ENCODE measurements around the gene PRAMEF10. TPM values are rescaled to one million over a fixed set of nuclear protein-coding genes. Genes with fewer than 3 reads are reported as not detected.
"Not testable (repeated sequence)": the region's sequence is repeated elsewhere in the genome, so short reads cannot be mapped to it uniquely, and the experiment has no call there.

The PRAMEF10 gene
- polyA plus RNA-seq (2013, experiment 1 of 2; ENCODE audit: insufficient read length) = not detected
- polyA plus RNA-seq (2013, experiment 2 of 2; ENCODE audit: insufficient read length) = not detected

- DNase-seq = not testable (repeated sequence)
These were observed at the start of gene PRAMEF10 for GRCh38 chr1:12898170-12898569. PRAMEF10 (minus strand) TSS chr1:12898270; CDS start chr1:12895847, 2,423 bp downstream.

GRCh38 chr1:12947480-12947879 lies 49.4 kb upstream of the PRAMEF10 start, which contains the start of gene PRAMEF6:
PRAMEF6 (minus strand) TSS chr1:12947580; CDS start chr1:12942518, 5,062 bp downstream.
- DNase-seq = not testable (repeated sequence)

DNA sequence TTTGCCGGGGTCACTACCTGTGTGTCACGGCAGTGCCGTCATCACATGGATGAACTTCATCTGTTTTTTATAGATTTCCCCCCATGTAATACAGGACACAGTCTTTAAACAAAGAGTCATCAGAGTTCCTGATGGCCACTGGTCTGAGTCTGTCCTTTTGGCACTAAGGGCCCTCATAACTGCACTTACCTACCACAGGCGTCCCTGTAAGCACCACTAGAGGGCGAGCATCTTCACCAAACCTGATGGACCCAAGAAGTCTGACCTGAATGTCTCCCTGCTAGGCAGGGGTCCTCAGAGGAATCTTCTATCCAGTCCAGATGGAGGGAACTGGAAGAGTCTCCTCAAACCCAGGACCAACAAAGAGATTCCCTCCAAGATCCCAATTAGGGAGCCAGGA lies 26.3 kb upstream of the PRAMEF10 start:
- not testable (repeated sequence) for DNase-seq

DNA sequence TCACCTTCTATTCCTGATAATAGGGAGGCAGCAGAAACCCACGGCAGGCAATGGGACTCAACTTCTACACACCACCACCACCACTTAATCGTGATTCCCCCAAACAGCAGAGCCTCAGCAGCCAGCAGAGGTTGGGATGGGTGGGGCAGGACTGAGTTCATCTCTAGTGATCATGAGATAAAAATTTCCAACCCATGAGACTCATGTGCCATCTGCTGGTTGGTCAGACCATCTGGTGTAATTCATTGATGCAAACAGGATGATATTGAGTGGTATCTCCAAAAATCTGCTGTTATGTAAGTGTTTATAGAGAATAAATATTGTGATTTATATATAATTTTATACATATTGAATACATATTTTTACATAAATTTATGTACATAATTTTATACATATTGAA lies 23.7 kb upstream of the PRAMEF10 start:
- DNase-seq = not testable (repeated sequence)

DNA sequence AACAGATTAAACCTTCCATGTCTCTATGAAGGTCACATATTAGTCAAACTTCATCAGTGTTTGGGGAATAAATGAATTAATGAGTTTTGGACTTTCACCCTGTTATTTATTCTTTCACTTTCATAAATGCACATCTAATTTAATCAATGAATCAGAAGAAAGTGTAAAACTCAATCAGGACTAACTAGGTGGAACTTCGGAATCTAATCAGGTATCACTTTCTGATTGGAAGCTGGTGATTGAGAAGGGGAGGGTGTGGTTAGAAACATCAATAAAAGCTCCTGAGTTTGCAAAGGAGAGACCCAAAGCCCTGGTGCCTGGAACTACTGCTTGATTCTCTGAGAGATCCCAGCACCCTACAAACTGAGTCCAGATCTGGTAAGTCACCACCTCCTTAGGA lies 18.2 kb upstream of the PRAMEF10 start, which contains the start of gene PRAMEF7:
Gene PRAMEF7 (plus strand): TSS at position 301 of the 400 bp plus-strand sequence. CDS start 1,083 bp downstream, outside the sequence.
- DNase-seq = not testable (repeated sequence)

- not testable (repeated sequence) for DNase-seq
These were observed 5.9 kb upstream of the PRAMEF10 start for GRCh38 chr1:12903793-12904572.

DNA sequence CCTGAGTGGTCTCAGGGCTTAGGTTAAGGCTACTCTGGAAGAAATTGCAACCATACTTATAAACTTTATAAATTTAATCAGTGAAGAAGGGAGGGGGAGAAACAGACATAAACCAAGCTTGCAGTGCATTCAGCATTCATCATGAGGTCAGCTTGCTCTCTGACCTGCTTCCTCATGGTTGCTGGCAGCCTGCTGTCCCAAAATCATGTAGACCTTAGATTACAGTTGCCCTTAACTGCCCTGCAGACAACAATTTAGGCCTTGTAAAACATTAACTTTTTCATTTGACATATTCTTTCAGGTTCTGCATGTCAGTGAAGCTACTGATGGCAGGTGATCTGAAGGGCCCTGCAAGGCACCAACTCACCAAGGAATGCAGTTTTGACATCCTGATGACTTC lies 1.1 kb upstream of the PRAMEF10 start:
- DNase-seq = not testable (repeated sequence)

DNA sequence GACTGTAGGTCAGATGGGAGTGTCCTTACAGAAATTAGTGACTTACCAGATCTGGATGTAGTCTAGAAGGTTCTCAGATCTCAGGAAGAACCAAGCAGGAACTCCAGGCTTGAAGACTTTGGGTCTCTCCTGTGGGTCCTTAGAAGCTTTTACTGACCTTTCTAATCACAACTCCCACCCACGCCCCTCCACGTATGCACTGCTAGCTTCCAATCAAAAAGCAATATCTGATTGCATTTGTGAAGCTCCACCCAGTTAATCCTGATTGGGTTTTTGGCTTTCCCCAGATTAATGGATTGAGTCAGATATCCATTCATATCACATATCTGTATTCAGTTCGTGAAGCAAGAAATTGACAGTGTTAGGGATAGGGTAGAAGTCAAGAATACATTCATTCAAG lies 12.0 kb downstream of the PRAMEF10 start, which contains the start of gene PRAMEF4:
Gene PRAMEF4 (minus strand): TSS at position 101 of the 400 bp plus-strand sequence. CDS start 2,807 bp downstream, outside the sequence.
- DNase-seq = not testable (repeated sequence)

DNA sequence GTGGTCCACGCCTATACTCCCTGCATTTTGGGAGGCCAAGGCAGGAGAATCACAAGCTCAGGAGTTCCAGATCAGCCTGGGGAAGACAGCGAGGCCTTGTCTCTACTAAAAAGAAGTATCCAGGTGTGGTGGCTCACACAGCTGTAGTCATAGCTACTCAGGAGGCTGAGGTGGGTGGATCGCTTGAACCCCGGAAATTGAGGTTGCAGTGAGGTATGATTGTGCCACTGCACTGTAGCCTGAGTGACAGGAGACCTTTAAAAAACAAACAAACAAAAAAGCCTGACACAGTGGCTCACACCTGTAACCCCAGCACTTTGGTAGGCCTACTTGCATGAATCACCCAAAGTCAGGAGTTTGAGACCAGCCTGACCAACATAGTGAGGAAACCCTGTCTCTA lies 19.6 kb downstream of the PRAMEF10 start:
- DNase-seq = not testable (repeated sequence)

DNA sequence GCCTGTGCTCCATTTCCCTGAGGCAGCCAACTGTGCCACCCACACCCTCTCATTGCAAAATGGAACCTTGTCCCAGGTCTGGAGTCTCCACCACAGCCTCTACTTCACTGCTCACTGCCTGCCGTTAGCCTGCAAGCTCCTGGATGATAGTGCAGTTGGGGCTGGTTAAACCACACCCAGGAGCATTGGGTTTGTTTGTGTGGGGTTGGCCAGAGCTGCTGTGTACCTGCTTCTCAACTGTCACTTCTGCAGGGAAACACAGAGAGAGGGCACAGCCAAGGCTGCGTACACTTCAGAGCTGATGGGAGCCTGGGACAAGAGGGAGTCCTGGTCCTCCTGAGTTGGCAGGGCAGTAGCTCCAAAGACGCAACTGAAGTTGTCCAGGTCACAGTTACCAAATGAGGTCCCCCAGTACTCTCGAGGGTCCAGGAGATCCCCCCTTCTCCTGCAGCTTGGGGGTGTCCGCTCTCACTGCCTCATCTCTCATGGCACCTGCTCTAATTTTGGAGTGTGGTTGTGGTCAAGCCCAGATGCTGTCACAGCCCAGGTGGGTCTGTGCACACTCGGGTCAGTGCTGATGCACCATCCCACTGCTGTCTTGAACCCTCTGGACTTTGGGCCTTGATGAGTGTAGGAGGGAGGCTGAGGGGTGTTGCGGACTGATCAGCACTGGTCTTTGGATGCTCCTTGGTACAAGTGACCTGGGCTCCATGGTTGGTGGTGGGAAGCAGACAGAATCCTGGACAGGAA lies 34.8 kb downstream of the PRAMEF10 start:
- DNase-seq = not testable (repeated sequence)

GRCh38 chr1:12856786-12857185 lies 41.3 kb downstream of the PRAMEF10 start, which contains the start of gene PRAMEF2:
PRAMEF2 (plus strand) TSS chr1:12857086; CDS start chr1:12859010, 1,924 bp downstream.
- not testable (repeated sequence) for DNase-seq

DNA sequence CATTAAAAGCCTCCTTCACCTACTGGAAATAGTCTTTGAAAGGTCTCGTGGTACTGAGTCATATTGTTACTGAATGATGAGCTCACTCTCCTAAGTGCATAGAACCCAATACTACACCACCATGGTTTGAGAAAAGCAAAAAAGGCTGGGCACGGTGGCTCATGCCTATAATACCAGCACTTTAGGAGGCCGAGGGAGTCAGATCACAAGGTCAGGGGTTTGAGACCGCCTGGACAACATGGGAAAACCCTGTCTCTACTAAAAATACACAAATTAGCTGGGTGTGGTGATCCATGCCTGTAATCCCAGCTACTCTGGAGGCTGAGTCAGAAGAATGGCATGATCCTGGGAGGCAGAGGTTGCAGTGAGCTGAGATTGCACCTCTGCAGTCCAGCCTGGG lies 46.3 kb downstream of the PRAMEF10 start:
- peak; percentile 0 for DNase-seq

GRCh38 chr1:12848620-12849019 lies 49.5 kb downstream of the PRAMEF10 start, which contains the start of gene HNRNPCL1:
HNRNPCL1 (minus strand) TSS chr1:12848720; CDS start chr1:12848289, 431 bp downstream.
- DNase-seq = not testable (repeated sequence)
